Retina (tissue), 1 donor: Measurements from ENCODE around the gene PLXNA4.

Experiments used
- DNase-seq: peaks from one replicate; pipeline ENCODE4 v3.0.0-alpha.2; 2016

PLXNA4 gene

GRCh38 chr7:132531562-132531961 is 44.7 kb downstream of the PLXNA4 start:
- DNase-seq, result no peak

DNA sequence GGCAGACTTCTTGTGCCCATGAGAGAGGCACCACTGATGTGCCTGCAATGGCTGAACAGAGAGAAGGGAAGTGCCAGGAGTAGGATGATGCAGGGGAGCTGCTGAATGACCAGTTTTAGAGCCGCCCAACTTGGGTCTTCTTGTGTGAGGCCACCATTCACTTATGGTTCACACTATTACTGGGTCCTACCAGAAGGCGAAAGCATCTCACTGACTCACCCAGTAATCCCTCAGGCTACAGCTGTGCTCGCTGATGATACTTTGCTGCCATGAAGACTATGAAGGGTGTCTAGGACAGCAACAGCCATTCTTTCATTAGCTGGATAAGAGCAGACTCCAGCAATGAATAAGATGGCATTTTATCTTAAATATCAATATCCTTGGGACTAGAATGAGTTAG is 47.6 kb downstream of the PLXNA4 start:
- DNase-seq, result no peak

- DNase-seq, result no peak
These were observed 48.5 kb downstream of the PLXNA4 start for GRCh38 chr7:132527467-132528410.

DNA sequence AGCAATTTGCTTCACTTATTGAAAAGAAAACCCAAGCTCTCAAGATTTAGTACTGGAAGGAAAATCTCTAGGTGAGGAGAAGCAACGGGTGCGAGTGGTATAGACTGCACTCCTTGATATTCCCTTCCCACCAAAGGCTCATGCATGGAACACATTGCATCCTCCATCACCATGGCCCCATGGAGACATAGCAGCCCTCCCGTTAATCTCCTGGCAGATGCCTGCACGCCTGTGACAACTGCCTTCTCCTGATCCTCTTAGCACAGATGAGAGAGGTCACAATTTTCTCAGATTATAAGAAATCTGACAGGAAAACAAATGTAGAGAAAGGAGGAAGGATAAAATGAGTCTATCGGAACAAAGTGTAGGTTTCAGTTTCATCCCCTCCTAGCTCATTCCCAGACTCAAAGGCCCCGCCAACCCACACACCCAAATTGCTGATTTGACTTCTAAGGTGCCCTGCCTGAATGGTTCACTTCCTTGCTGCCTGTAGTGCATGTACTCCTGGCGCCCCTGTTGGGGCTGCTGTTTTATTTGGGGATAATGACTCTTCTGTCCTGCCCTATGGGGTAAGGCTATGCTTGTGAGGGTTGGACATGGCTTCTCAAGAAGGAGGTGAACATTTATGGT is 50.0 kb downstream of the PLXNA4 start:
- no peak for DNase-seq

DNA sequence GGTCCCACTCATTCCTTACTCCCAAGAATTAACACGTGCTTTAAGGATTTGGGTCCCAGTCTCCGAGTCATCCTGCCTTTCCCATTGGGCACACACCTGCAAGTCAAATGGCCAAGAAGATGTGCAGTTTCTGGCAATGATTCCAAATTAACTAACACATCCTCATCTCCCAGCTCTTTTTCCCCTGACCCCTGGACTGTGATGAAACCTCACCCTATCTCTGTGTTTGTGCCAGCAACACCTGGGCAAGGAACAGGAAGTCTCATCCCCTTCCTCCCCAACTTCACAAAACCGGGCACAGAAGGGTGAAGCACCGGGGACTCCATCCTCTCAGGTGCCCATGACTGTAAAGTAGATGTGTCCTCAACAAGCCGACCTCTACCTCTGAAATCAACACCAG is 54.8 kb downstream of the PLXNA4 start:
- DNase-seq, result no peak

DNA sequence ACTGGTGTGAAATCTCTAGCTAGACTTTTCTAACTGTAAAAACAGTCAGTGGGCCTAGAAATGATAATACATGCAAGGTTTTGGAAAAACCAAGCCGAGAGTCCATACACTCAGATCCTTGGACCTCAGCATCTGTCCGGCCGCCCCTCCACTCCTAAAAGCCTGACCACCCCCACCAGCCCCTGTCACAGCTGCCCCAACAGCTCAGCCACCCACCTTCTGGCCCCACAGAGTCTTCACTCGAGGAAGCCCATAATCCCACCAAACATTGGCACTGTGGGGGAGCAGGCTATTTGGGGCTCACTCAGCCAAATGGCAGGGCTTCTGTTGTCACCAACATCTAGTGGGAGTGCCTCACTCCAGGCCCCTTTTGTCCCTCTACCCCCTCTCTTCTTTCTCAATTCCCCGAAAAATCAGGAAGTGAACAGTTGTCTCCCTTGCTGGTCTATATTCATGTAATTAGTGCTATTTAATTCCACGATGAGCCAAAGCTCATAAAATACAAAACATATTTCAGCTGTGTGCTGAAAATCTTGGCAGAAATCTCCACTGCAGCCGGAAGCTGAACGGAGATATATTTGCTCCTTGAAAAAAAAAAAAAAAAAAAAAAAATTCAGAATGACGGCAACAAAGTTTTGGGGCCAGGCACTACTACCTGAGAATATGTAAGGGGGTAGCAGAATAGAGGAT is 55.5 kb downstream of the PLXNA4 start:
- DNase-seq, result no peak

DNA sequence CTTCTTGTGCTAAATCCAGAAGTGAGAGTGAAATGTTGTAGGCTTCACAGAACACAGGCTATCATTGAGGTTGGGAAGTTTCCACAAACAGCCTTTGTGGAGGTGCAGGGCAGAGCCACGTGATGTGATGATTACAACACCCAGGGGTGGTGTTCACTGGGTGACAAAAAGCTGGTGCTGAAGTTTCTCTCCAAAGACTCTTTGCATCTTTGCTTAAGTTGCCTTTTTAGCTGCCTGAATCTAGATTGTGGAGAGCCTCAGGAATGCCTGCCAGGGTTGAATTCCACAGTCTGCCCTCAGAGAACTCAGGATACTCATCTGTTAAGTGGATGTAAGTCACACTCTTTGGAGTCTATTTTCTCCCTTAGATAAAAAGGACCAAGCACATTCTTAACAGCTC is 56.3 kb downstream of the PLXNA4 start:
- no peak for DNase-seq

GRCh38 chr7:132518839-132519173 is 57.5 kb downstream of the PLXNA4 start:
- DNase-seq, result no peak

DNA sequence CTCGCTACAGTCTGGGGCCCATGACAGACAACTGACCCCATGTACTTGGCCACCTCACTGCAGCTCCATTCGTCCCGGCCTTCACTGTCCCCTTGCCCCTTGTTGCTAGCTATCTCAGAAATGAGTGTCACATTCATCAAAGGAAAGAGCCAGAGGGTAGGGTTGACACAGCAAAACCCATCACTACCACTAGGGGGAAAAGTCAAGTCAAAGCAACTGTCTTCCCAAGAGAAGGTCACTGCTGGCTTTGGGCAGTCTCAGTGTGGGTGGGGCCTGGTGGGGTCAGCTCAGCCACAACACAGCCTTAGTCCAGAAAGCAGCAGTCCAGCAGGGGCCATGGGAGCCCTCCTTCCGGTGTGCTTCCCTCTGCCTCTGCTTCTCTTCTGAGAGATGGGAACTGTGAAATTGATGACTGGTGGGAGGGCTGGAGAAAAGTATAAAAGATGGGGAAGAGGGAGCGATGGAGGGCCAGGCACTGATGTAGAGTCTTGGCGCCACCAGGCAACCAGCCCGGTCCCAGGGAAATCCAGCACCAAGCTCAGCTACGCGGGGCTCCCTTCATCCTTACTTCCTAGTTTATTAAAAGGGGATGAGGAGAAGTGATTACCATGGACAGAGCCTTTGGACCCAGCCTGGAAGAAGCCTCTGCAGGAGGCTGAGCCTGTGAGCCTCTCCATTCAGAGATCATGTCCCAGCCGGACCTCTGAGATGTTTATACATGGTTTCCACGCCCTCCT is 58.0 kb downstream of the PLXNA4 start:
- no peak for DNase-seq

GRCh38 chr7:132516042-132516840 is 60.0 kb downstream of the PLXNA4 start:
- no peak for DNase-seq

- no peak for DNase-seq
These were observed 61.1 kb downstream of the PLXNA4 start for GRCh38 chr7:132515181-132515580.

GRCh38 chr7:132514430-132514829 is 61.8 kb downstream of the PLXNA4 start:
- no peak for DNase-seq

DNA sequence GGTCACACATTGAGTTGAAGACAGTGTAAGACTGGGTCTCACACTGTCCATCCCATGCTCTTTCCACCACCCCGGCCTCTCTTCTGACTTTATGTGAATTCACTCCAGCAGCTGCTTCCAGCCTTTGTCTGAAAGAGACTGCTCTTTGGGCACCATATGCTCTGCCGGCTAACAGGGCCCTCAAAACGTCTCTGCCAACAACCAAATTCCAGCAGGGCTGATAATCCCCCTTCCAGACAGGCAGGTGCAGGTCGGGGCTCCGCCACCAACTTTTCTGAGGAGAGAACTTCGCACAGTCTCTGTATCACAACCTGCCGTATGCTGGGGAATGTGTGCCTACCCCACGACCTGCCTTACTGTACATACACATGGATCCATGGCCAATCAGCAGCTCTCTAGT is 64.3 kb downstream of the PLXNA4 start:
- no peak for DNase-seq

DNA sequence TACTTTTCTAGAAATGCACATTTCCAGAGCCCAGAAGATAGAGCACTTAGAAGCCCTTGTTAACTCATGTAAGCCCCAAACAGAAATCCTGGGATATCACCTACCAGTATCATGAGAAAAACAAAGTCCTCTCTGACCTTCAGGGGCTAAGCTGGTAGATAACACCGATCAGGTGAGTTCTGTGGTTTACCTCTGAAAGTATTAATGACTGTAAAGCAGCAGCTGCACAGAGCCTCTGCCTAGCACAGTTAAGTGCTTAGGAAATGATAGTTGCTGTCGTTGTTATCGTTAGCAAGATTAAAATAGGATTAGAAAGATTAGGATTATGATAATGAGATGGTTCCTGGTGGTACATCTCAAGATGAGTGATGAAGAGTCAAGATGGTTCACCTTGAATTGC is 64.9 kb downstream of the PLXNA4 start:
- DNase-seq, result no peak

DNA sequence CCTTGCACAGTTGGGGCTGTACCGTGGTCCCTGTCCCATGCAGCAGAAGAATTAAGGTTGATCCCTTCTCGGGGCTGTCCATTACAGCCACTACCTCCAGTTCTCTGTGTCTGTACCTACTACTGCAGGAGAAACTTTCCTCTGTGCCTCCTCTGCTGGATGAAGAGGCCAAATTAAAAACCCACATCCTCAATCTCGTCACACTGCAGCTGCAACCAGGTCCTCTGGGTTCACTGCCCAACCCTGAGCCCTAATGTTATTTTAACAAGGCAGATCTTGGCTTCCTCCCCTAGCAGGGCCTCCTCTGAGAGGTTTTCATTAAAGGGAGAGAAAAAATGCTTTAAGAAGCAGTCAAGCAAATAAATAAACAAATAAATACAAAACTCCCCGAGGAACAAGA is 66.6 kb downstream of the PLXNA4 start:
- no peak for DNase-seq

GRCh38 chr7:132508724-132509353 is 67.4 kb downstream of the PLXNA4 start:
- DNase-seq, result peak; percentile 44

GRCh38 chr7:132504852-132505251 is 71.4 kb downstream of the PLXNA4 start:
- DNase-seq, result no peak

DNA sequence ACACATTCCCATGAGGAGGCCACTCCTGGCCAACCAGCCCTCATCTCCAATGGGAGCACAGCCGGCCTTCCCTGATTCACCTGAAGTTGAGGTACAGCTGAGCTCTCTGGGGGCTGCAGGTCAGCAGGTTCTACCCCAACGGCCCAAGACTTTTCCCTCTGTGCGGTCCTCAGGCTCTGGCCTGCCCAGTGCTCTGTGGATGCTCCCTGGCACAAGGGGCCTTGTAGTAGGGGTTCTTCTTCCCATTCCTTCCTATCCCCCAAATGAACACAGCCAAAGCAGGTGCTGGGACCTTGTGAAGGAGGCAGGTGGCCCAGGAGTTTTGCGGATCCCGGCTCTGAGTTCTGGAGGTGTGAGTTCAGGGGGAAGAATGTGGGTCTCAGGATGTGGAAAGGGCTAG is 72.2 kb downstream of the PLXNA4 start:
- DNase-seq, result no peak

DNA sequence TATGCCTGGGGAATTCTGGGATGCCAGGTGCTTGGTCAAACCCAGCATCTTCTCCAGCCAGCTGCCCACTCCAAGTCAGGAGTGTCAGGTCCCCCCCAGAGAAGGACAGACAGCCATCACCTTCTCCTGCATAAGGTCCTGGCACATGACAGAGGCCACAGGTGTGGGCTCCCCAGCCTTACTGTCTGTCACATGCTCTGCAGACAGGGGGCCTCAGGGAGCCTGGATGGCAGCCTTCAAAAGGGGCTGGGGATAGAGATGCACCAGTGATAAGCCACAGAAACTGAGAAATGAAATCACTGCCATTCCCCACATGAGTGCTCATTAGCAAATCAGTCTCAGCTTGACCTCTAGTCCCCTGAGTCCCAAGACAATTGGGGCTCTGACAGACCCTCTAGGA is 72.9 kb downstream of the PLXNA4 start:
- no peak for DNase-seq

GRCh38 chr7:132501956-132502355 is 74.3 kb downstream of the PLXNA4 start:
- no peak for DNase-seq

DNA sequence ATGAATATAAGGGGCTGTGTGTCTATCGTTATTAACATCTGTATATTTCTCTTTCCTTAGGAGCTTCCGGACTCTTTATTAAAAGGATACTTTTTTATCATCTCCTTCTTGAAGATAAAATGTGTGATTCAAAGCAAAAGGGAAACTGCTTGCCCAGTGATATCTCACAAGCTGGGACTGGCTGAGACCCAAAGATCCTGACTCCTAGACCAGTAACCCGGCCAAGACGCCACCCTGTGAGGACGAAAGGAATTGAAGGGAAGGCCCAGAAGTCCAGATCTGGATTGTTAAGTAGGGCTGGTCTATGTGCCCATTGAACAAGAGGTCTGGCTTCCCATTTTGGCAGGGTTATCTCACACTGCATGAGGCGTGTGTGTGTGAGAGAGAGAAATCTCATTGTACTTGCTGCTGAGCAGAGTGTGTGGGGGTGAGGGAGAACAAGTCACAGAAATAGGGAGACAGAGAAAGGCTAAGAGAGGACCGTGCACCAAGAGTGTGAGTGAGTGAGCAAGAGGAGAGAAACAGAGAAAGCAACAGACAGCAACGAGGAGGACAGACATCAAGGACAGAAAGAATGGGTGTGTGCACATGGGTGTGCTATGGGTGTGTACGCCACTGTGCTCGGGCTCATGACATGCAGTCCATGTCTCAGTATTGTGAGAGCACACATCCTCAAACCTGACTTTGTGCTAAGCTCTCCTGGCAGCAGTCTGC is 75.4 kb downstream of the PLXNA4 start:
- DNase-seq, result no peak
